Endothelial cell of umbilical vein (primary cell): ENCODE results near the gene COPS6. TPM values are rescaled to one million over a fixed set of nuclear protein-coding genes. Genes with fewer than 3 reads are reported as not detected.

Experiments
- BruUV-seq: library from RNA; stranded (reverse); fragments of 400-500 nt; replicated peaks from 2 replicates; lab custom pipeline; 2021; lab: Mats Ljungman, UMichigan
- CTCF ChIA-PET: fragments of 300-600, 350-600 bp; sonication (Branson Sonifier 250); formaldehyde crosslinking; loops from one replicate; lab custom pipeline; 2021; ENCODE audit warnings: antibody characterized with exemption, inconsistent platforms; lab: Charles Lee
- POLR2A ChIA-PET: fragments of 300-600, 350-600 bp; sonication (Branson Sonifier 250); formaldehyde crosslinking; loops from one replicate; lab custom pipeline; 2021; ENCODE audit warnings: antibody characterized with exemption, inconsistent platforms; lab: Charles Lee
- DNase-seq: peaks from one replicate; pipeline ENCODE4 v3.0.0-alpha.2; 2011; ENCODE audit warnings: low read depth, low spot score
- FAIRE-seq: peaks from 2 replicates; lab custom pipeline; 2011; peaks lifted over from hg19 to GRCh38; lab: Jason Lieb, UNC
- H2AFZ ChIP-seq: 2 replicates; pipeline ENCODE4 v1.6.0; 2012; ENCODE audit warnings: low read depth, low read length, control low read depth, inconsistent platforms
- H3K27ac ChIP-seq: 2 replicates; pipeline ENCODE4 v1.5.1; 2011; ENCODE audit warnings: low read depth, mild to moderate bottlenecking, control low read depth, low read length, moderate library complexity; ENCODE audit not compliant: insufficient read depth
- H3K27me3 ChIP-seq, 2 experiments: 2 replicates each; pipeline versions ENCODE4 v1.6.0 to v1.6.1; 2011; ENCODE audit warnings: low read length in 2 of 2, mixed read lengths in 1 of 2; ENCODE audit not compliant: control insufficient read depth in 2 of 2, insufficient read depth in 2 of 2
- H3K36me3 ChIP-seq, 2 experiments: 2 replicates in 1 of 2; 3 replicates in 1 of 2; pipeline ENCODE4 v1.5.1; 2011; ENCODE audit warnings: low read length in 2 of 2, mild to moderate bottlenecking in 1 of 2, moderate library complexity in 1 of 2; ENCODE audit not compliant: control insufficient read depth in 2 of 2, insufficient read depth in 2 of 2; ENCODE audit errors: extremely low read depth in 1 of 2
- H3K4me1 ChIP-seq: 3 replicates; pipeline ENCODE4 v1.5.1; 2011; ENCODE audit warnings: mild to moderate bottlenecking, low read length; ENCODE audit not compliant: control insufficient read depth, insufficient read depth; ENCODE audit errors: extremely low read depth
- H3K4me2 ChIP-seq: 2 replicates; pipeline ENCODE4 v1.6.1; 2011; ENCODE audit warnings: low read length, control low read depth, mixed read lengths; ENCODE audit not compliant: insufficient read depth
- H3K4me3 ChIP-seq, 3 experiments: fragments of 200-600 bp in 1 of 3; sonication (generic), shearing (Covaris generic) in 1 of 3; replicated peaks in 1 of 3; 2 replicates each; pipeline ENCODE4 v1.5.1; 2011 to 2016; ENCODE audit warnings: control low read depth in 3 of 3, low read length in 3 of 3, mild to moderate bottlenecking in 2 of 3, inconsistent platforms in 1 of 3, low read depth in 1 of 3, moderate library complexity in 1 of 3; ENCODE audit not compliant: insufficient read depth in 1 of 3
- H3K79me2 ChIP-seq: 2 replicates; pipeline ENCODE4 v1.6.0; 2012; ENCODE audit warnings: low read length, inconsistent platforms; ENCODE audit not compliant: control insufficient read depth, insufficient read depth
- H3K9ac ChIP-seq: replicated peaks from 2 replicates; pipeline ENCODE3; 2011; ENCODE audit warnings: low read length, control low read depth; ENCODE audit not compliant: insufficient read depth; ENCODE audit errors: extremely low read depth
- H3K9me1 ChIP-seq: replicated peaks from 3 replicates; pipeline ENCODE4 v1.6.0; 2011; ENCODE audit warnings: mild to moderate bottlenecking, low read length; ENCODE audit not compliant: control insufficient read depth, insufficient read depth; ENCODE audit errors: extremely low read depth
- H3K9me3 ChIP-seq: replicated peaks from 2 replicates; pipeline ENCODE4 v1.5.1; 2012; ENCODE audit warnings: low read length, inconsistent platforms; ENCODE audit not compliant: control insufficient read depth, insufficient read depth
- H4K20me1 ChIP-seq: replicated peaks from 2 replicates; pipeline ENCODE3; 2011; ENCODE audit warnings: mild to moderate bottlenecking, low read length; ENCODE audit not compliant: control insufficient read depth, insufficient read depth; ENCODE audit errors: extremely low read depth
- CTCF ChIP-seq, 2 donors: IDR thresholded peaks; 1 replicate in 1 of 2; 2 replicates in 1 of 2; pipeline ENCODE4 v1.5.1; 2011; ENCODE audit warnings: low read length in 2 of 2, mild to moderate bottlenecking in 2 of 2, moderate library complexity in 2 of 2, control low read depth in 1 of 2, inconsistent platforms in 1 of 2, low read depth in 1 of 2; ENCODE audit not compliant: insufficient read depth in 1 of 2; ENCODE audit errors: extremely low read depth in 1 of 2
- EZH2 ChIP-seq: IDR thresholded peaks from 2 replicates; pipeline ENCODE4 v1.6.1; 2012; ENCODE audit warnings: borderline replicate concordance, low read depth, mild to moderate bottlenecking, moderate library complexity, low read length, inconsistent platforms; ENCODE audit not compliant: severe bottlenecking
- FOS ChIP-seq: IDR thresholded peaks from 2 replicates; pipeline ENCODE4 v1.6.1; 2011; ENCODE audit warnings: mild to moderate bottlenecking, low read length, moderate library complexity, borderline replicate concordance; ENCODE audit not compliant: insufficient read depth
- GATA2 ChIP-seq: IDR thresholded peaks from 2 replicates; pipeline ENCODE4 v1.7.0; 2011; ENCODE audit warnings: low read depth, mild to moderate bottlenecking, moderate library complexity, mixed read lengths, low read length; ENCODE audit not compliant: insufficient read length, insufficient read depth
- JUN ChIP-seq: IDR thresholded peaks from 2 replicates; pipeline ENCODE4 v1.6.1; 2011; ENCODE audit warnings: borderline replicate concordance, low read depth; ENCODE audit not compliant: insufficient read length, insufficient read depth
- MYC ChIP-seq: IDR thresholded peaks from one replicate; pipeline ENCODE4 v1.6.1; 2011; ENCODE audit warnings: mild to moderate bottlenecking, low read depth, low read length
- POLR2A ChIP-seq: IDR thresholded peaks from 2 replicates; pipeline ENCODE4 v1.6.1; 2012; ENCODE audit warnings: low read depth, mild to moderate bottlenecking, control low read depth, low read length
- POLR2AphosphoS5 ChIP-seq: IDR thresholded peaks from 2 replicates; pipeline ENCODE4 v1.6.1; 2012; ENCODE audit warnings: low read depth, mild to moderate bottlenecking, control low read depth, low read length, moderate library complexity; ENCODE audit not compliant: insufficient read depth
- dilution Hi-C: fragments of 300-500 bp; cut with MboI; formaldehyde crosslinking; loops from one replicate; pipeline ENCODE4 v1.15.0; 2019; ENCODE audit warnings: low sequenced_read_pairs; ENCODE audit not compliant: extremely low pct_ligation_motif_present
- intact Hi-C: fragments of 100-400 bp; cut with micrococcal nuclease; formaldehyde crosslinking; loops from one replicate; pipeline ENCODE4 v1.10.0; 2022
- polyA plus RNA-seq, 4 experiments: library from polyadenylated mRNA; depleted of rRNA in 3 of 4; stranded (reverse) in 3 of 4; unstranded in 1 of 4; fragments of >200 nt; gene quantifications; 2 replicates each; pipeline versions ENCODE4 v1.2.1 to v1.2.3, GENCODE V29; 2011 to 2012; ENCODE audit warnings: missing spikeins in 1 of 4
- total RNA-seq: library from RNA; stranded (reverse); gene quantifications from 2 replicates; pipeline ENCODE4 v1.2.3, GENCODE V29; 2021
- TF ChIP-seq, protein P1 (sequence below): IDR thresholded peaks from 2 replicates; pipeline ENCODE4 v1.6.1; 2011; ENCODE audit not compliant: insufficient read depth, insufficient read length

COPS6 gene
- total and polyA plus RNA-seq, 2 donors (not counting 3 experiments of a cell fraction or from before 2014, with no cell fraction given) = 188 to 251 TPM

GRCh38 chr7:100077205-100077604 lies 11.6 kb upstream of the COPS6 start:
- DNase-seq (no peak), FAIRE-seq (no peak)
- Histone ChIP-seq H3K4me1 (peaks cover 8% of the 10 kb centered on the region), H3K9ac (no peak overlapping the region), H2AFZ (no peak overlapping the region), H3K79me2 (peaks cover 42% of the 10 kb centered on the region), H3K9me1 (no peaks in the 10 kb centered on the region), H3K4me2 (no peak overlapping the region), H3K27ac (no peak overlapping the region), H3K9me3 (peaks cover 6% of the 10 kb centered on the region), H3K4me3 (no peak overlapping the region), H4K20me1 (no peaks in the 10 kb centered on the region), H3K36me3 (peaks cover 30 to 45% of the 10 kb centered on the region in 2 experiments), H3K27me3 (no peaks in the 10 kb centered on the region)
- dilution Hi-C loops = no loop called here
- ChIA-PET CTCF (no interaction called here), POLR2A (no interaction called here)
- no peak for TF ChIP-seq POLR2AphosphoS5
- no peak for TF ChIP-seq CTCF (IDR thresholded peaks at IDR 0.05; ENCODE audit: extremely low read depth in 1 of 2, insufficient read depth in 1 of 2, low read depth in 1 of 2, low read length in 2 of 2)
- TF ChIP-seq MYC = no peak
- BruUV-seq = no TSS peak
- intact Hi-C loops = no loop called here

DNA sequence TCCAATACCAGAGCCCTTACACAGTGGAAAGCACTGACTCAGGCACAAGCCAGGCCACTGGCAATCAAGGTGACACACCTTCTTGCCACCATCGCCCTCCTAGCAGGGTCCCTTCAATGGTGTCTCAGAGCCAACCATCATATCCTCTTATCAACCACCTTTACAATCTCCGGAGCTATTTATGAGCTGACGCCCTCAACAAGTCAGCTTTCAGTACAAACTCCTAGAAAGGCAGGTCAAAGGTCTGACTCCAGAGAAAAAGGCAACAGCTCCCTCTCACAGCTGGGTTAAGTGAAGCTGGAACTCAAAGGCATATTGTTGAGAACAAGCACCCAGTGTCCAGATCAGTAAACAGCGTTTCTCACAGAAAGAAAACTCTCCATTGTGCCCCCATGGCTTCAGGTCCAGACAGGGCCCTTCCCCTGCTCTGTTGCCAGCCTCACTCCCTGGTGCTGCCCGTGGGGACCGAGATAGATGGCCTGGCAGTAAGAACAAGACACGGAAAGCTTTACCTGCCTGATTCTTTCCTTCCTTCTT lies 9.7 kb upstream of the COPS6 start:
- dilution Hi-C loops = no loop called here
- Histone ChIP-seq H3K9me1 (no peaks in the 10 kb centered on the region), H3K79me2 (peaks cover 42% of the 10 kb centered on the region), H3K27ac (no peak overlapping the region), H2AFZ (no peak overlapping the region), H3K4me2 (no peak overlapping the region), H3K9ac (no peak overlapping the region), H3K27me3 (no peaks in the 10 kb centered on the region), H3K4me3 (no peak overlapping the region), H3K9me3 (no peaks in the 10 kb centered on the region), H4K20me1 (no peaks in the 10 kb centered on the region), H3K36me3 (peaks cover 17 to 30% of the 10 kb centered on the region in 2 experiments), H3K4me1 (peaks cover 12% of the 10 kb centered on the region)
- intact Hi-C loops = no loop called here
- DNase-seq (no peak), FAIRE-seq (no peak)
- TF ChIP-seq JUN (no peak), EZH2 (no peak), CTCF (IDR thresholded peaks at IDR 0.05; ENCODE audit: extremely low read depth in 1 of 2, insufficient read depth in 1 of 2, low read depth in 1 of 2, low read length in 2 of 2) (no peak), POLR2AphosphoS5 (no peak), POLR2A (no peak), FOS (no peak), GATA2 (no peak), MYC (no peak)
- TF ChIP-seq, protein P1, sequence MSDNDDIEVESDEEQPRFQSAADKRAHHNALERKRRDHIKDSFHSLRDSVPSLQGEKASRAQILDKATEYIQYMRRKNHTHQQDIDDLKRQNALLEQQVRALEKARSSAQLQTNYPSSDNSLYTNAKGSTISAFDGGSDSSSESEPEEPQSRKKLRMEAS = no peak
- BruUV-seq = no TSS peak
- ChIA-PET CTCF (no interaction called here), POLR2A (interaction anchor here (0.6 kb wide), 1 partner anchor 91 kb away, joined by 9 read pairs; no protein-coding TSS in a partner anchor)
